MM.1S (cell line): ENCODE measurements around the gene RHOU.

Experiments used
- EZH2 ChIP-seq: fragments of 300-600 bp; sonication (generic); optimal IDR thresholded peaks from 2 replicates; pipeline ENCODE3; 2017; ENCODE audit warnings: low read depth, mild to moderate bottlenecking, antibody characterized with exemption, low read length, mixed read lengths
- EZH2phosphoT487 ChIP-seq: fragments of 300-600 bp; sonication (generic); IDR thresholded peaks from 2 replicates; pipeline ENCODE4 v1.6.1; 2018; ENCODE audit warnings: antibody characterized with exemption, low read length
- TF ChIP-seq, protein P1 (sequence below): fragments of 300-600 bp; sonication (generic); IDR thresholded peaks from 2 replicates; pipeline ENCODE4 v1.5.1; 2016; ENCODE audit warnings: antibody characterized with exemption, low read length, mixed read lengths

DNA sequence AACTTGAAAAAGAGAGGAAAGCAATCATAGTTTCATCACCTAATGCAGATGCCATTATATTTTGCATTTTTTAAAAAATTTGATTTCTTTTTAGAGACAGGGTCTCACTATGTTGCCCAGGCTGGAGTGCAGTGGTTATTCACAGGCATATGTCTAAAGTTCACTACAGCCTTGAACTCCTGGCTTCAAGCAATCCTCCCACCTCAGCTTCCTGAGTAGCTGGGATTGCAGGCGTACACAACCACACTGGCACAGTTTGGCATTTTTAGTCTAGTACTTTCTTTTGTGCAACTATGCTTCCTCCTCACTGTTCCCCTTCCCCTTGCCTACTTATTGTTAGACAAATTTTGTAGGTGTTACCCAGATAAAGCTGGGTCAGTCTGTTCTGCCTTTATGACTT, 18.0 kb downstream of the RHOU start:
- TF ChIP-seq EZH2 (no peak), EZH2phosphoT487 (no peak)
- TF ChIP-seq, protein P1, sequence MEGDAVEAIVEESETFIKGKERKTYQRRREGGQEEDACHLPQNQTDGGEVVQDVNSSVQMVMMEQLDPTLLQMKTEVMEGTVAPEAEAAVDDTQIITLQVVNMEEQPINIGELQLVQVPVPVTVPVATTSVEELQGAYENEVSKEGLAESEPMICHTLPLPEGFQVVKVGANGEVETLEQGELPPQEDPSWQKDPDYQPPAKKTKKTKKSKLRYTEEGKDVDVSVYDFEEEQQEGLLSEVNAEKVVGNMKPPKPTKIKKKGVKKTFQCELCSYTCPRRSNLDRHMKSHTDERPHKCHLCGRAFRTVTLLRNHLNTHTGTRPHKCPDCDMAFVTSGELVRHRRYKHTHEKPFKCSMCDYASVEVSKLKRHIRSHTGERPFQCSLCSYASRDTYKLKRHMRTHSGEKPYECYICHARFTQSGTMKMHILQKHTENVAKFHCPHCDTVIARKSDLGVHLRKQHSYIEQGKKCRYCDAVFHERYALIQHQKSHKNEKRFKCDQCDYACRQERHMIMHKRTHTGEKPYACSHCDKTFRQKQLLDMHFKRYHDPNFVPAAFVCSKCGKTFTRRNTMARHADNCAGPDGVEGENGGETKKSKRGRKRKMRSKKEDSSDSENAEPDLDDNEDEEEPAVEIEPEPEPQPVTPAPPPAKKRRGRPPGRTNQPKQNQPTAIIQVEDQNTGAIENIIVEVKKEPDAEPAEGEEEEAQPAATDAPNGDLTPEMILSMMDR, result no peak
